ENCODE measurements around the gene ZC3H6.
A peak's percentile ranks its signal among the peaks of the same experiment; 100 is the strongest.

The ZC3H6 gene

GRCh38 chr2:112275311-112275886 is at the start of gene ZC3H6:
Gene ZC3H6, plus strand, starts transcription at chr2:112275597. Its CDS starts 398 bp downstream, at chr2:112275995.
- H3K4me3 ChIP-seq = peak within 1 kb of the TSS; percentile 94 to 100
- peaks cover 0 to 23% (median 6%) of the 10 kb centered on the region in 4 donors for H3K4me1 ChIP-seq
- H3K9me3 ChIP-seq = no peaks in the 10 kb centered on the region
- peak; percentile 16 to 47 for TF ChIP-seq CTCF (IDR thresholded peaks at IDR 0.05)
- peak; percentile 97 to 99 for DNase-seq
- H3K27me3 ChIP-seq = no peaks in the 10 kb centered on the region
- H3K27ac ChIP-seq = peak within 1 kb of the TSS; percentile 100
- no peaks in the 10 kb centered on the region for H3K36me3 ChIP-seq
- intact Hi-C loops (cut with DNase I; ENCODE audit: low total_unique reads) = loop anchor here (10.0 kb wide), 1 partner anchor 381 kb away; the partner anchor contains the start of gene MERTK

- Histone ChIP-seq H3K27me3 (no peaks in the 10 kb centered on the region), H3K27ac (no peak overlapping the region), H3K4me1 (peaks cover 0 to 16% (median 0%) of the 10 kb centered on the region in 4 donors), H3K9me3 (no peaks in the 10 kb centered on the region), H3K36me3 (peaks cover 0 to 16% (median 10%) of the 10 kb centered on the region in 3 donors), H3K4me3 (no peak overlapping the region)
- no peak for DNase-seq
- no peak for TF ChIP-seq CTCF (IDR thresholded peaks at IDR 0.05)
- intact Hi-C loops (cut with DNase I; ENCODE audit: low total_unique reads) = no loop called here
These were observed 46.0 kb upstream of the ZC3H6 start for GRCh38 chr2:112229348-112229747.

- Histone ChIP-seq H3K4me1 (peaks cover 0 to 16% (median 0%) of the 10 kb centered on the region in 4 donors), H3K36me3 (peaks cover 0 to 15% (median 10%) of the 10 kb centered on the region in 3 donors), H3K27me3 (no peaks in the 10 kb centered on the region), H3K9me3 (no peaks in the 10 kb centered on the region), H3K27ac (no peak overlapping the region), H3K4me3 (no peak overlapping the region)
- intact Hi-C loops (cut with DNase I; ENCODE audit: low total_unique reads) = no loop called here
- DNase-seq = no peak
- no peak for TF ChIP-seq CTCF (IDR thresholded peaks at IDR 0.05)
These were observed 45.0 kb upstream of the ZC3H6 start for GRCh38 chr2:112230371-112230770.

GRCh38 chr2:112239862-112240261 is 35.5 kb upstream of the ZC3H6 start:
- no peak overlapping the region for H3K4me3 ChIP-seq
- H3K9me3 ChIP-seq = no peaks in the 10 kb centered on the region
- no peak for DNase-seq
- no peak overlapping the region for H3K27ac ChIP-seq
- H3K4me1 ChIP-seq = no peaks in the 10 kb centered on the region
- no peak for TF ChIP-seq CTCF (IDR thresholded peaks at IDR 0.05)
- intact Hi-C loops (cut with DNase I; ENCODE audit: low total_unique reads) = no loop called here
- H3K36me3 ChIP-seq = peaks cover 0 to 17% (median 9%) of the 10 kb centered on the region in 3 donors
- no peaks in the 10 kb centered on the region for H3K27me3 ChIP-seq

GRCh38 chr2:112242384-112242783 is 33.0 kb upstream of the ZC3H6 start:
- Histone ChIP-seq H3K4me1 (no peaks in the 10 kb centered on the region), H3K27ac (no peak overlapping the region), H3K9me3 (no peaks in the 10 kb centered on the region), H3K27me3 (no peaks in the 10 kb centered on the region), H3K4me3 (no peak overlapping the region), H3K36me3 (peaks cover 10 to 28% (median 17%) of the 10 kb centered on the region in 3 donors)
- no peak for TF ChIP-seq CTCF (IDR thresholded peaks at IDR 0.05)
- DNase-seq = no peak
- intact Hi-C loops (cut with DNase I; ENCODE audit: low total_unique reads) = no loop called here
